OCI-LY1 (cell line): ENCODE results near the gene SOCS6.

Source experiments
- CTCF ChIP-seq: fragments of 200-600 bp; sonication (generic), shearing (Covaris generic); IDR thresholded peaks from 2 replicates; pipeline ENCODE4 v1.5.1; 2017; ENCODE audit warnings: mild to moderate bottlenecking, antibody characterized with exemption, low read length, moderate library complexity, mixed read lengths
- EZH2 ChIP-seq: fragments of 200-600 bp; sonication (generic), shearing (Covaris generic); IDR thresholded peaks from 2 replicates; pipeline ENCODE4 v1.8.0; 2017; ENCODE audit warnings: borderline replicate concordance, mixed run types, mild to moderate bottlenecking, antibody characterized with exemption, low read length, moderate library complexity, mixed read lengths

DNA sequence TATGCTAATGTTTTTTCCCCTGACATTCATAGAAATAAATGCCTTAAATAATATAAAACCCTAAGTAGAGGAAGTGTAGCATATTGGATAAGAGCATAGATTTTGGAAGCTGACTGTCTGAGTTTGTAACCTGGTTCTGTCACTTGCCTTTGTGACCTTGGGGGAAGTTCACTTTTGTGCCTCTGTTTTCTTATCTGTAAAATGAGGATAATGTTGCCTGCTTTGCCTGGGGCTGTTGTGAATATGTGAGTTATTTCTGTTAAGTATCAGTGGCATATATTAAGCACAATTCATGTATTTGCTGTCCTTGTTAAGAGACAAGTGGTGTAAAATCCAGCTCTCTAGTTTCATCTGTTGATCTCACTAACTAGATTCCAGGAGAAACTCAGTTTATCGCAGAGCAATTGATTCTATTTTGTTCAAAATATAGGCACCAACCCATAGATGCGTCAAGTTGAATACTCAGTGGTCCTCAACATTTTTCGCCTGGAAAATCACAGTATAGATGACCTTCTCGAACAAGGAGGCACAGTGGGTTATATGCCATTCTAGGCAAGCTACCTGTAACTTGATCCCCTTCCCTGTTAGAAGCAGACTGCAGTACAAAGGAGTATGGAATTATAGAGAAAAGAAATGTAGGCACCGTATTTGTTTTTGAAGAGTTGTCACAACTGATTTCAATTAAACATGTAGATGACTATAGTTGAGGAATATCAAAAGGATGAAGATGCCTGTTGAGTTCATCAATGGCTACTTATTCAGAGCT is 67.0 kb downstream of the SOCS6 start:
- no peak for TF ChIP-seq CTCF
- TF ChIP-seq EZH2 = no peak
